ENCODE measurements around the gene DHX58.

Gene DHX58

GRCh38 chr17:42127414-42127813 lies 14.9 kb upstream of the DHX58 start:
- H4K20me1 ChIP-seq (ENCODE audit: insufficient read depth, low read length, poor library complexity, severe bottlenecking): peaks cover 2% of the 10 kb centered on the region
- TF ChIP-seq EZH2phosphoT487 (IDR thresholded peaks at IDR 0.05; ENCODE audit: borderline replicate concordance): no peak
- no peak for TF ChIP-seq CTCF (conservative IDR thresholded peaks at IDR 0.05; ENCODE audit: low read length)
- H3K4me3 ChIP-seq (ENCODE audit: low read length, poor library complexity, severe bottlenecking): no peak overlapping the region
- H3K9ac ChIP-seq (ENCODE audit: low read depth, low read length, poor library complexity, severe bottlenecking): no peak overlapping the region
- no peak overlapping the region for H2AFZ ChIP-seq (ENCODE audit: low read length)
- H3K4me2 ChIP-seq (ENCODE audit: low read depth, low read length, poor library complexity, severe bottlenecking): no peak overlapping the region
- peaks cover 20% of the 10 kb centered on the region for H3K79me2 ChIP-seq (ENCODE audit: insufficient read depth, low read length)
- H3K4me1 ChIP-seq (ENCODE audit: insufficient read depth, low read length, poor library complexity, severe bottlenecking): peaks cover 13% of the 10 kb centered on the region
- H3K9me3 ChIP-seq (ENCODE audit: insufficient read depth, low read depth, low read length): no peaks in the 10 kb centered on the region
- H3K9me2 ChIP-seq (replicated peaks; ENCODE audit: low read depth, low read length): no peaks in the 10 kb centered on the region
- H3F3A ChIP-seq (ENCODE audit: low read depth): no peaks in the 10 kb centered on the region
- peaks cover 70% of the 10 kb centered on the region; the same call in 1 of the 2 replicates for H3K36me3 ChIP-seq (ENCODE audit: insufficient read depth, low read length)
- no peaks in the 10 kb centered on the region for H3K27me3 ChIP-seq (ENCODE audit: insufficient read depth, low read length, poor library complexity, severe bottlenecking)

- Histone ChIP-seq H3K79me2 (ENCODE audit: insufficient read depth, low read length) (peaks cover 15% of the 10 kb centered on the region), H3K4me1 (ENCODE audit: insufficient read depth, low read length, poor library complexity, severe bottlenecking) (peaks cover 7% of the 10 kb centered on the region), H3K27me3 (ENCODE audit: insufficient read depth, low read length, poor library complexity, severe bottlenecking) (no peaks in the 10 kb centered on the region), H3K4me3 (ENCODE audit: low read length, poor library complexity, severe bottlenecking) (no peak overlapping the region), H3K4me2 (ENCODE audit: low read depth, low read length, poor library complexity, severe bottlenecking) (no peak overlapping the region), H4K20me1 (ENCODE audit: insufficient read depth, low read length, poor library complexity, severe bottlenecking) (no peaks in the 10 kb centered on the region), H3K9ac (ENCODE audit: low read depth, low read length, poor library complexity, severe bottlenecking) (no peak overlapping the region), H3K9me3 (ENCODE audit: insufficient read depth, low read depth, low read length) (no peaks in the 10 kb centered on the region), H3K36me3 (ENCODE audit: insufficient read depth, low read length) (peaks cover 70% of the 10 kb centered on the region; the same call in 1 of the 2 replicates), H3F3A (ENCODE audit: low read depth) (no peaks in the 10 kb centered on the region), H3K9me2 (replicated peaks; ENCODE audit: low read depth, low read length) (no peaks in the 10 kb centered on the region), H2AFZ (ENCODE audit: low read length) (no peak overlapping the region)
- no peak for TF ChIP-seq CTCF (conservative IDR thresholded peaks at IDR 0.05; ENCODE audit: low read length)
- TF ChIP-seq EZH2phosphoT487 (IDR thresholded peaks at IDR 0.05; ENCODE audit: borderline replicate concordance): no peak
Observed at GRCh38 chr17:42126836-42127235, 14.3 kb upstream of the DHX58 start.

- Histone ChIP-seq H3K9me2 (replicated peaks; ENCODE audit: low read depth, low read length) (no peaks in the 10 kb centered on the region), H3K27me3 (ENCODE audit: insufficient read depth, low read length, poor library complexity, severe bottlenecking) (no peaks in the 10 kb centered on the region), H2AFZ (ENCODE audit: low read length) (no peak overlapping the region), H4K20me1 (ENCODE audit: insufficient read depth, low read length, poor library complexity, severe bottlenecking) (no peaks in the 10 kb centered on the region), H3F3A (ENCODE audit: low read depth) (no peaks in the 10 kb centered on the region), H3K9me3 (ENCODE audit: insufficient read depth, low read depth, low read length) (no peaks in the 10 kb centered on the region), H3K4me1 (ENCODE audit: insufficient read depth, low read length, poor library complexity, severe bottlenecking) (peaks cover 4% of the 10 kb centered on the region), H3K79me2 (ENCODE audit: insufficient read depth, low read length) (peaks cover 4% of the 10 kb centered on the region; the same call in 1 of the 2 replicates), H3K4me2 (ENCODE audit: low read depth, low read length, poor library complexity, severe bottlenecking) (no peak overlapping the region), H3K36me3 (ENCODE audit: insufficient read depth, low read length) (peaks cover 66% of the 10 kb centered on the region; the same call in 1 of the 2 replicates), H3K4me3 (ENCODE audit: low read length, poor library complexity, severe bottlenecking) (no peak overlapping the region), H3K9ac (ENCODE audit: low read depth, low read length, poor library complexity, severe bottlenecking) (no peak overlapping the region)
- TF ChIP-seq EZH2phosphoT487 (IDR thresholded peaks at IDR 0.05; ENCODE audit: borderline replicate concordance) (no peak), CTCF (conservative IDR thresholded peaks at IDR 0.05; ENCODE audit: low read length) (no peak)
Observed at GRCh38 chr17:42125565-42125964, 13.1 kb upstream of the DHX58 start.
